ENCODE results near the gene PFN2.
"Not testable (repeated sequence)": the region's sequence is repeated elsewhere in the genome, so short reads cannot be mapped to it uniquely, and the experiment has no call there.

PFN2 gene

DNA sequence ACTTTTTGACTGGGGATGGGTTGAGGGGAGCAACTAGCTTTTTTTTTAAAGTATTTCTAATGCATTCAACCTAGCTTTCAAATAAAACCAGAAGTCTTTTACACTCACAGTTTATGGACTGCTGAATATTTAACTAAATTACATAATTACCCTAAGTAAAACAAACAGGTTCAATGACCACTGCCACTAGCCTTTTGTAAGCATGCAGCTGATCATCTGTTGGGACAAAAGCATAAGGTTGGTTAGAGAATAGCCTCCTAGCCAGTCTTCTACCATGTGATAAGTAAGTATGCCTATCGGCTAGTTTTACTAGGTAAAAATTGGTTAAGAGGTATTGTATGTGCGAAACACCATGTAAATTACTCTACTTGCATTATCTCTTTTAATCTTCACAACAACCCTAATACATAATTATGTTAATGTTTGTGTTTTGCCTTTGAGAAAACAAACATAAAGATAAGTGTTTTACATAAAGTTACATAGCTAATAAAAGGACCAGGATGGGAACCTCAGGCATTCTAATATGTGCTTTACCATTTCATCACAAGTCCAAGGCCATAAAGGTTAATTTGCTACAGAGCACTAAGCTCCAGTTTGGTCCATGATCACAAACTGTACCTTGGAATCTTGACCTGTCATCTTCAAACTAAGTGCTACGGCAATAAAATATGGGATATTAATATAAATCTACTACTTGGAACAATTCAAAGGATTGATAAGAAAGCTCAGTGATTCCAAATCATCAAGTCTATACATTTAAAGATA is 13.2 kb downstream of the PFN2 start:
- no peak overlapping the region for H3K4me3 ChIP-seq (replicated peaks; ENCODE audit: low read depth, low read length)
- no peak for TF ChIP-seq CTCF (IDR thresholded peaks at IDR 0.05; ENCODE audit: low read depth, low read length, missing control alignments)
- no peak for DNase-seq (ENCODE audit: extremely low read depth, low read depth)

- no peak for TF ChIP-seq CTCF (IDR thresholded peaks at IDR 0.05; ENCODE audit: low read depth, low read length, missing control alignments)
- DNase-seq (ENCODE audit: extremely low read depth, low read depth) = no peak
- no peak overlapping the region for H3K4me3 ChIP-seq (replicated peaks; ENCODE audit: low read depth, low read length)
These were observed 15.2 kb downstream of the PFN2 start for GRCh38 chr3:149955449-149955848.

- DNase-seq (ENCODE audit: extremely low read depth, low read depth) = no peak
- H3K4me3 ChIP-seq (replicated peaks; ENCODE audit: low read depth, low read length) = no peak overlapping the region
- TF ChIP-seq CTCF (IDR thresholded peaks at IDR 0.05; ENCODE audit: low read depth, low read length, missing control alignments) = no peak
These were observed 15.9 kb downstream of the PFN2 start for GRCh38 chr3:149954812-149955211.

DNA sequence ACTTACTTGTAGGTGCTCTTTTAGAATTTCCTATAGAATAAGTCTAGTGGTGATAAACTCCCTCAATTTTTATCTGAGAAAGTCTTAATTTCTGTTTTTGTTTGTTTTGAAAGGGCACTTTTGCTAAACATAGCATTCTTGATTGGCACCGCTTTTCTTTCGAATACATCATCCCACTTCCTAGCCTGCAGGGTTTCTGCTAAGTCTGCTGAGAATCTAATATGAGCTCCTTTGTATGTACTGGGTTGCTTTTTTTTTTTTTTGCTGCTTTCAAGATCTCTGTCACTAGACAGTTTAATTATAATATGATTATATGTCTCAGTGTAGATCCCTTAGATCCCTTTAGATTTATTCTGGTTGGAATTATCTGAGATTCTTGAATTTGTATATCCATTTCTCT is 21.5 kb downstream of the PFN2 start:
- no peak for DNase-seq (ENCODE audit: extremely low read depth, low read depth)
- no peak for TF ChIP-seq CTCF (IDR thresholded peaks at IDR 0.05; ENCODE audit: low read depth, low read length, missing control alignments)
- no peak overlapping the region for H3K4me3 ChIP-seq (replicated peaks; ENCODE audit: low read depth, low read length)

DNA sequence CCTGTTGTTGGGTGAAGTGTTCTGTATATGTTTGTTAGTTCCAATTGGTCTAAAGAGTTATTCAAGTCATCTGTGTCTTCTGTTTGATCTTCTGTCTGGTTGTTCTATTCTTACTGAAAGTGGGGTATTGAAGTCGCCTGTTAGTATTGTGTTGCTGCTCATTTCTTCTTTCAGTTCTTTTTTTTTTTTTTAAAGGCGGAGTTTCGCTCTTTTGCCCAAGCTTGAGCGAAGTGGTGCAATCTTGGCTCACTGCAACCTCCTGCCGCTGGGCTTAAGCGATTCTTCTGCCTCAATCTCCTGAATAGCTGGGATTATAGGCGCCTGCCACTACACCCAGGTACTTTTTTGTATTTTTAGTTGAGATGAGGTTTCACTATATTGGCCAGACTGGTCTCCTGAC is 23.5 kb downstream of the PFN2 start:
- H3K4me3 ChIP-seq (replicated peaks; ENCODE audit: low read depth, low read length) = no peak overlapping the region
- TF ChIP-seq CTCF (IDR thresholded peaks at IDR 0.05; ENCODE audit: low read depth, low read length, missing control alignments) = no peak
- no peak for DNase-seq (ENCODE audit: extremely low read depth, low read depth)

GRCh38 chr3:149943966-149944365 is 26.7 kb downstream of the PFN2 start:
- H3K4me3 ChIP-seq (replicated peaks; ENCODE audit: low read depth, low read length); DNase-seq (ENCODE audit: extremely low read depth, low read depth): not testable (repeated sequence)

- no peak for TF ChIP-seq CTCF (IDR thresholded peaks at IDR 0.05; ENCODE audit: low read depth, low read length, missing control alignments)
- no peak for DNase-seq (ENCODE audit: extremely low read depth, low read depth)
- no peak overlapping the region for H3K4me3 ChIP-seq (replicated peaks; ENCODE audit: low read depth, low read length)
These were observed 28.3 kb downstream of the PFN2 start for GRCh38 chr3:149942409-149942808.
